Stomach (tissue), 9 donors: ENCODE measurements around the gene LEKR1. TPM values are rescaled to one million over a fixed set of nuclear protein-coding genes. Genes with fewer than 3 reads are reported as not detected.

Experiments
- DNase-seq, 2 donors: peaks; one replicate each; pipeline versions ENCODE4 v3.0.0 to v3.0.0-alpha.2; 2013 to 2019
- H3K27ac ChIP-seq, 5 donors: fragments of 200-600 bp in 4 of 5; sonication (generic) in 4 of 5; one replicate each; pipeline ENCODE4 v1.5.1; 2013 to 2019; ENCODE audit warnings: mild to moderate bottlenecking in 1 of 5, moderate library complexity in 1 of 5
- H3K27me3 ChIP-seq, 3 donors: fragments of 200-600 bp; sonication (generic); one replicate each; pipeline ENCODE4 v1.5.1; 2017 to 2019; ENCODE audit warnings: mixed run types in 1 of 3
- H3K36me3 ChIP-seq, 4 donors: fragments of 200-600 bp; sonication (generic); 1 replicate in 3 of 4; 2 replicates in 1 of 4; pipeline ENCODE4 v1.5.1; 2016 to 2019
- H3K4me1 ChIP-seq, 4 donors: fragments of 200-600 bp; sonication (generic); one replicate each; pipeline ENCODE4 v1.5.1; 2016 to 2019
- H3K4me3 ChIP-seq, 4 donors: fragments of 200-600 bp; sonication (generic) in 3 of 4; one replicate each; pipeline ENCODE4 v1.5.1; 2016 to 2019; ENCODE audit warnings: mild to moderate bottlenecking in 1 of 4
- H3K9me3 ChIP-seq, 4 donors: fragments of 200-600 bp; sonication (generic); one replicate each; pipeline ENCODE4 v1.5.1; 2016 to 2019
- CTCF ChIP-seq, 7 experiments: fragments of 450-650 bp in 4 of 7; fragments of 200-600 bp in 3 of 7; sonication (generic) in 3 of 7; IDR thresholded peaks; one replicate each; pipeline ENCODE4 v1.5.1; 2016 to 2019; ENCODE audit warnings: antibody characterized with exemption in 7 of 7, control low read depth in 2 of 7, mild to moderate bottlenecking in 1 of 7
- EP300 ChIP-seq: sonication (generic); formaldehyde crosslinking; IDR thresholded peaks from one replicate; pipeline ENCODE4 v1.6.1; 2017; ENCODE audit warnings: antibody characterized with exemption
- POLR2A ChIP-seq, 4 donors: fragments of 450-650 bp; IDR thresholded peaks; one replicate each; pipeline ENCODE4 v1.6.1; 2016; ENCODE audit warnings: antibody characterized with exemption in 4 of 4, control low read depth in 2 of 4, mild to moderate bottlenecking in 1 of 4, moderate library complexity in 1 of 4
- POLR2AphosphoS5 ChIP-seq, 3 donors: sonication (generic); formaldehyde crosslinking; IDR thresholded peaks; one replicate each; pipeline ENCODE4 v1.6.1; 2016; ENCODE audit warnings: antibody characterized with exemption in 3 of 3
- WGBS, 5 donors: extraction: QIAGEN DNeasy Blood & Tissue Kit in 3 of 5; methylation state at CpG; one replicate each; pipeline versions ENCODE4 v1.1.5 to v1.1.7; 2013 to 2018; 5-methylcytosine and 5-hydroxymethylcytosine counted together
- intact Hi-C: fragments of 100-400 bp; cut with DNase I; formaldehyde crosslinking; loops from one replicate; pipeline ENCODE4 v1.15.1; 2023; ENCODE audit warnings: low total_unique reads
- polyA plus RNA-seq, 3 donors: library from polyadenylated mRNA; stranded (reverse); fragments of 200-250 nt; gene quantifications; one replicate each; pipeline ENCODE4 v1.2.3, GENCODE V29; 2013
- total RNA-seq, 5 donors: library from RNA; depleted of rRNA; stranded (reverse); fragments of >200 nt; gene quantifications; one replicate each; pipeline versions ENCODE4 v1.1.0 to v1.2.3, GENCODE V29; 2014 to 2016
- donor health status: healthy with polysubstance abuse.
- donor health status: Bipolar disorder and iron deficiency.
- donor health status: healthy.

LEKR1 gene
- total and polyA plus RNA-seq, 8 donors = 0.31 to 2.6 (median 0.44) TPM; not detected in 3

- Histone ChIP-seq H3K4me1 (peaks cover 0 to 11% (median 5%) of the 10 kb centered on the region in 4 donors), H3K36me3 (no peaks in the 10 kb centered on the region), H3K4me3 (no peak overlapping the region), H3K27me3 (no peaks in the 10 kb centered on the region), H3K27ac (no peak overlapping the region), H3K9me3 (no peaks in the 10 kb centered on the region)
- intact Hi-C loops = no loop called here
- DNase-seq = no peak
- TF ChIP-seq CTCF (IDR thresholded peaks at IDR 0.05) (no peak), POLR2A (IDR thresholded peaks at IDR 0.05) (no peak), EP300 (no peak), POLR2AphosphoS5 (IDR thresholded peaks at IDR 0.05) (no peak)
- WGBS, 5 donors = 73 to 84% (median 78%) methylated on average over 5 of the region's 5 CpGs
These were observed 237.3 kb downstream of the LEKR1 start for GRCh38 chr3:157063469-157063868.

- 24 to 49% (median 29%) methylated on average over 2 of the region's 2 CpGs for WGBS, 5 donors
- H3K9me3 ChIP-seq = no peaks in the 10 kb centered on the region
- peak in 1 of 2 donors; percentile 49 for DNase-seq
- no peak overlapping the region for H3K4me3 ChIP-seq
- intact Hi-C loops = no loop called here
- TF ChIP-seq POLR2A (IDR thresholded peaks at IDR 0.05) (no peak), EP300 (no peak), CTCF (IDR thresholded peaks at IDR 0.05) (no peak), POLR2AphosphoS5 (IDR thresholded peaks at IDR 0.05) (no peak)
- H3K36me3 ChIP-seq = no peaks in the 10 kb centered on the region
- H3K27ac ChIP-seq = no peak overlapping the region
- peaks cover 0 to 11% (median 5%) of the 10 kb centered on the region in 4 donors for H3K4me1 ChIP-seq
- no peaks in the 10 kb centered on the region for H3K27me3 ChIP-seq
These were observed 237.8 kb downstream of the LEKR1 start for GRCh38 chr3:157063926-157064325.

GRCh38 chr3:157064402-157064801 is 238.2 kb downstream of the LEKR1 start:
- Histone ChIP-seq H3K27me3 (no peaks in the 10 kb centered on the region), H3K9me3 (no peaks in the 10 kb centered on the region), H3K36me3 (no peaks in the 10 kb centered on the region), H3K4me1 (peaks cover 0 to 11% (median 5%) of the 10 kb centered on the region in 4 donors), H3K4me3 (no peak overlapping the region), H3K27ac (no peak overlapping the region)
- TF ChIP-seq EP300 (no peak), CTCF (IDR thresholded peaks at IDR 0.05) (no peak), POLR2AphosphoS5 (IDR thresholded peaks at IDR 0.05) (no peak), POLR2A (IDR thresholded peaks at IDR 0.05) (no peak)
- intact Hi-C loops = no loop called here
- DNase-seq = no peak
- 68 to 86% (median 71%) methylated on average over 7 of the region's 7 CpGs for WGBS, 5 donors

- H3K9me3 ChIP-seq = no peaks in the 10 kb centered on the region
- no peak overlapping the region for H3K27ac ChIP-seq
- intact Hi-C loops = no loop called here
- no peak for DNase-seq
- H3K36me3 ChIP-seq = no peaks in the 10 kb centered on the region
- 81 to 93% (median 89%) methylated on average over 4 to 5 of the region's 5 CpGs for WGBS, 5 donors
- H3K27me3 ChIP-seq = no peaks in the 10 kb centered on the region
- peaks cover 0 to 12% (median 6%) of the 10 kb centered on the region in 4 donors for H3K4me1 ChIP-seq
- TF ChIP-seq EP300 (no peak), POLR2A (IDR thresholded peaks at IDR 0.05) (no peak), POLR2AphosphoS5 (IDR thresholded peaks at IDR 0.05) (no peak)
- H3K4me3 ChIP-seq = no peak overlapping the region
These were observed 239.0 kb downstream of the LEKR1 start for GRCh38 chr3:157065201-157065600.

- Histone ChIP-seq H3K27ac (no peak overlapping the region), H3K9me3 (no peaks in the 10 kb centered on the region), H3K4me3 (no peak overlapping the region), H3K36me3 (no peaks in the 10 kb centered on the region), H3K27me3 (no peaks in the 10 kb centered on the region), H3K4me1 (peaks cover 0 to 21% (median 6%) of the 10 kb centered on the region in 4 donors)
- intact Hi-C loops = no loop called here
- TF ChIP-seq EP300 (no peak), CTCF (IDR thresholded peaks at IDR 0.05) (no peak), POLR2A (IDR thresholded peaks at IDR 0.05) (no peak)
- DNase-seq = no peak
- 65 to 86% (median 79%) methylated on average over 11 of the region's 11 CpGs for WGBS, 5 donors
These were observed 240.4 kb downstream of the LEKR1 start for GRCh38 chr3:157066335-157067098.
